Glomerular visceral epithelial cell (primary cell): ENCODE data around the gene KCNMA1.
A peak's percentile ranks its signal among the peaks of the same experiment; 100 is the strongest.

Experiments used
- DNase-seq: peaks from one replicate; pipeline ENCODE4 v3.0.0-alpha.2; 2016; ENCODE audit errors: extremely low spot score

KCNMA1 gene

GRCh38 chr10:77081481-77081891 lies 556.1 kb downstream of the KCNMA1 start:
- DNase-seq, result no peak

- DNase-seq, result no peak
These were observed 557.1 kb downstream of the KCNMA1 start for GRCh38 chr10:77080361-77081027.

- DNase-seq, result no peak
These were observed 557.9 kb downstream of the KCNMA1 start for GRCh38 chr10:77079592-77080300.

GRCh38 chr10:77077316-77077945 lies 560.2 kb downstream of the KCNMA1 start:
- no peak for DNase-seq

- DNase-seq, result no peak
These were observed 561.7 kb downstream of the KCNMA1 start for GRCh38 chr10:77075926-77076325.

- DNase-seq, result no peak
These were observed 563.4 kb downstream of the KCNMA1 start for GRCh38 chr10:77074104-77074624.

- DNase-seq, result no peak
These were observed 564.0 kb downstream of the KCNMA1 start for GRCh38 chr10:77073663-77073960.

GRCh38 chr10:77072836-77073662 lies 564.6 kb downstream of the KCNMA1 start:
- DNase-seq, result no peak

- DNase-seq, result no peak
These were observed 565.2 kb downstream of the KCNMA1 start for GRCh38 chr10:77072361-77072835.

GRCh38 chr10:77071956-77072355 lies 565.7 kb downstream of the KCNMA1 start:
- no peak for DNase-seq

GRCh38 chr10:77071001-77071511 lies 566.6 kb downstream of the KCNMA1 start:
- DNase-seq, result no peak

- no peak for DNase-seq
These were observed 567.3 kb downstream of the KCNMA1 start for GRCh38 chr10:77070346-77070745.

- DNase-seq, result no peak
These were observed 568.6 kb downstream of the KCNMA1 start for GRCh38 chr10:77068969-77069368.

GRCh38 chr10:77068272-77068671 lies 569.3 kb downstream of the KCNMA1 start:
- no peak for DNase-seq

GRCh38 chr10:77062381-77062780 lies 575.2 kb downstream of the KCNMA1 start:
- no peak for DNase-seq

- DNase-seq, result no peak
These were observed 576.7 kb downstream of the KCNMA1 start for GRCh38 chr10:77060913-77061312.

GRCh38 chr10:77056650-77057049 lies 581.0 kb downstream of the KCNMA1 start:
- no peak for DNase-seq

- DNase-seq, result no peak
These were observed 585.0 kb downstream of the KCNMA1 start for GRCh38 chr10:77052593-77052992.

- DNase-seq, result no peak
These were observed 585.8 kb downstream of the KCNMA1 start for GRCh38 chr10:77051837-77052236.

GRCh38 chr10:77049896-77050295 lies 587.7 kb downstream of the KCNMA1 start:
- peak; percentile 3 for DNase-seq

GRCh38 chr10:77049146-77049545 lies 588.5 kb downstream of the KCNMA1 start:
- DNase-seq, result no peak

GRCh38 chr10:77045085-77045484 lies 592.5 kb downstream of the KCNMA1 start:
- DNase-seq, result no peak
